Neural cell (in vitro differentiated cells): Measurements from ENCODE around the gene FBXO21. TPM values are rescaled to one million over a fixed set of nuclear protein-coding genes. Genes with fewer than 3 reads are reported as not detected.

ENCODE experiments used
- H2AFZ ChIP-seq: fragments of 200-600, 300-800 bp; sonication (generic), shearing (Covaris generic); 2 replicates; pipeline ENCODE4 v1.6.0; 2014; ENCODE audit warnings: low read depth, mild to moderate bottlenecking, antibody characterized with exemption, low read length, moderate library complexity
- H3F3A ChIP-seq: fragments of 200-600 bp; shearing (Covaris generic); 2 replicates; pipeline ENCODE4 v1.6.1; 2016; ENCODE audit warnings: mild to moderate bottlenecking, moderate library complexity, mixed read lengths, antibody characterized with exemption, low read length; ENCODE audit not compliant: insufficient read depth, poor library complexity, severe bottlenecking
- H3K27ac ChIP-seq: fragments of 200-600, 300-800 bp; sonication (generic), shearing (Covaris generic); 2 replicates; pipeline ENCODE4 v1.5.1; 2014; ENCODE audit warnings: mild to moderate bottlenecking, low read length, moderate library complexity
- H3K27me3 ChIP-seq: fragments of 300-800, 200-600 bp; sonication (generic), shearing (Covaris generic); 2 replicates; pipeline ENCODE4 v1.6.0; 2014; ENCODE audit warnings: mild to moderate bottlenecking, low read depth, low read length, moderate library complexity; ENCODE audit not compliant: insufficient read depth
- H3K36me3 ChIP-seq: fragments of 300-800, 200-600 bp; sonication (generic), shearing (Covaris generic); 2 replicates; pipeline ENCODE4 v1.5.1; 2014; ENCODE audit warnings: mild to moderate bottlenecking, antibody characterized with exemption, low read length, moderate library complexity; ENCODE audit not compliant: insufficient read depth
- H3K4me2 ChIP-seq: fragments of 300-800, 200-600 bp; sonication (generic), shearing (Covaris generic); 2 replicates; pipeline ENCODE4 v1.6.0; 2014; ENCODE audit warnings: mild to moderate bottlenecking, low read length
- H3K4me3 ChIP-seq: fragments of 300-800, 200-600 bp; sonication (generic), shearing (Covaris generic); 2 replicates; pipeline ENCODE4 v1.5.1; 2014; ENCODE audit warnings: mild to moderate bottlenecking, low read length, moderate library complexity
- H3K79me2 ChIP-seq: fragments of 200-600 bp; shearing (Covaris generic); replicated peaks from 2 replicates; pipeline ENCODE4 v1.6.0; 2014; ENCODE audit warnings: mild to moderate bottlenecking, low read length, moderate library complexity; ENCODE audit not compliant: insufficient read depth
- H3K9ac ChIP-seq: fragments of 300-800, 200-600 bp; sonication (generic), shearing (Covaris generic); 2 replicates; pipeline ENCODE4 v1.6.1; 2016; ENCODE audit warnings: mild to moderate bottlenecking, low read length, mixed read lengths
- H3K9me2 ChIP-seq: fragments of 200-600 bp; shearing (Covaris generic); 2 replicates; pipeline ENCODE4 v1.6.1; 2016; ENCODE audit warnings: mild to moderate bottlenecking, low read length, mixed read lengths; ENCODE audit not compliant: insufficient read depth
- H3K9me3 ChIP-seq: fragments of 200-600, 300-800 bp; sonication (generic), shearing (Covaris generic); 2 replicates; pipeline ENCODE4 v1.6.1; 2016; ENCODE audit warnings: mild to moderate bottlenecking, mixed run types, low read length, moderate library complexity, mixed read lengths
- H4K20me1 ChIP-seq: fragments of 200-600 bp; shearing (Covaris generic); 2 replicates; pipeline ENCODE4 v1.6.1; 2016; ENCODE audit warnings: mild to moderate bottlenecking, mixed run types; ENCODE audit not compliant: insufficient read depth
- EP300 ChIP-seq: fragments of 450-650 bp; conservative IDR thresholded peaks from 2 replicates; pipeline ENCODE4 v1.6.1; 2014; ENCODE audit warnings: antibody characterized with exemption, mild to moderate bottlenecking, moderate library complexity; ENCODE audit not compliant: poor library complexity, severe bottlenecking
- EZH2 ChIP-seq: fragments of 200-600, 300-800 bp; shearing (Covaris generic), sonication (generic); IDR thresholded peaks from 2 replicates; pipeline ENCODE4 v1.6.1; 2014; ENCODE audit warnings: antibody characterized with exemption, low read length, borderline replicate concordance, mild to moderate bottlenecking; ENCODE audit not compliant: insufficient read depth, poor library complexity, severe bottlenecking
- MXI1 ChIP-seq: fragments of 450-650 bp; conservative IDR thresholded peaks from 2 replicates; pipeline ENCODE4 v1.6.1; 2014; ENCODE audit warnings: antibody characterized with exemption, mild to moderate bottlenecking; ENCODE audit not compliant: poor library complexity, severe bottlenecking
- POLR2AphosphoS5 ChIP-seq: IDR thresholded peaks from 2 replicates; pipeline ENCODE4 v1.6.1; 2012
- RAD21 ChIP-seq: fragments of 450-650 bp; conservative IDR thresholded peaks from 2 replicates; pipeline ENCODE4 v1.6.1; 2014; ENCODE audit warnings: antibody characterized with exemption, mild to moderate bottlenecking, moderate library complexity
- SMC3 ChIP-seq: fragments of 450-650 bp; conservative IDR thresholded peaks from 2 replicates; pipeline ENCODE4 v1.6.1; 2014; ENCODE audit warnings: antibody characterized with exemption, mild to moderate bottlenecking, moderate library complexity; ENCODE audit not compliant: poor library complexity
- TAF1 ChIP-seq: IDR thresholded peaks from 2 replicates; pipeline ENCODE4 v1.6.1; 2012; ENCODE audit warnings: low read depth
- polyA plus RNA-seq: library from polyadenylated mRNA; depleted of rRNA; stranded (reverse); fragments of >200 nt; gene quantifications from 2 replicates; pipeline ENCODE4 v1.2.3, GENCODE V29; 2014
- TF ChIP-seq, protein P1 (sequence below): IDR thresholded peaks from 2 replicates; pipeline ENCODE4 v1.6.1; 2012; ENCODE audit warnings: borderline replicate concordance
- TF ChIP-seq, protein P2 (sequence below): fragments of 450-650 bp; IDR thresholded peaks from 2 replicates; pipeline ENCODE4 v1.5.1; 2014; ENCODE audit warnings: antibody characterized with exemption, mild to moderate bottlenecking, moderate library complexity; ENCODE audit not compliant: poor library complexity, severe bottlenecking

The FBXO21 gene
- polyA plus RNA-seq, 1 donor from 2014 or later = 127 TPM

DNA sequence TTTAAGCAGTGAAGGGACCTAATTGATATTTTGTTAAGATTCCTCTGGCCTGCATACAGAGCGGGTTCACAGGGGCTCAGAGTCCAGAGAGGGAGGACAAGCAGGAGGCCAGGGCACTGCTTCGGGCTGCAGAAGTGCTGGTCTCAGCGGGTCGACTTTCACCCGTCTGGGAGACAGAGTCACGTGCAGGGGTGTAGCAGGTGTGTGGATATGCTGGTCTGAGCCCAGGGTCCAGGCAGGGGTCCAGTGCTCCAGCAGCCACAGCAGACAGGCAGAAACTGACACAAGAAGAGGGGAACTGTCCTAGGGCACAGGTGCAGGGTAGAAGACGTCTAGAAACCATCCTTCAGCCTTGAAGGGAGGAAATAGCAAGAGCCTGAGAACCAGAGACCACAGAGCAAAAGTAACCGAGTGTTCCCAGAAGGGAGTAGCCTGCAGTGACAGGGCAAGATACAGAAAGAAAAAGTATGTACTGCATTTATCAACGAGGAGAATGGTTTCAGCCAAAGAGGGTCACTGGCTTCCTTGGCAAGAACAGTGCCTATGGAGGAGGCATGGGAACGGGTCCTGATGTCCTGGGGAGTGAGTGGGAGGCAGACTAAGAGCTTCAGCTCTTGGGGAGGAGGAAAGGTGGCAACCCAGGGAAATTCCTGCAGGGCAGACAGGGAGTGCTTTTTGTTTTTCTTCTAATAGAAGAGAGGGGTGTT lies 28.7 kb downstream of the FBXO21 start:
- H3K4me3 ChIP-seq = no peak overlapping the region
- no peak overlapping the region for H3K27ac ChIP-seq
- H3K27me3 ChIP-seq = no peaks in the 10 kb centered on the region
- no peaks in the 10 kb centered on the region for H3K79me2 ChIP-seq
- no peaks in the 10 kb centered on the region for H3K9me2 ChIP-seq
- no peaks in the 10 kb centered on the region for H4K20me1 ChIP-seq
- no peaks in the 10 kb centered on the region for H3F3A ChIP-seq
- no peak overlapping the region for H3K9ac ChIP-seq
- no peak overlapping the region for H2AFZ ChIP-seq
- no peak overlapping the region for H3K4me2 ChIP-seq
- H3K36me3 ChIP-seq = peaks cover 20% of the 10 kb centered on the region
- TF ChIP-seq MXI1 = no peak
- TF ChIP-seq, protein P1, sequence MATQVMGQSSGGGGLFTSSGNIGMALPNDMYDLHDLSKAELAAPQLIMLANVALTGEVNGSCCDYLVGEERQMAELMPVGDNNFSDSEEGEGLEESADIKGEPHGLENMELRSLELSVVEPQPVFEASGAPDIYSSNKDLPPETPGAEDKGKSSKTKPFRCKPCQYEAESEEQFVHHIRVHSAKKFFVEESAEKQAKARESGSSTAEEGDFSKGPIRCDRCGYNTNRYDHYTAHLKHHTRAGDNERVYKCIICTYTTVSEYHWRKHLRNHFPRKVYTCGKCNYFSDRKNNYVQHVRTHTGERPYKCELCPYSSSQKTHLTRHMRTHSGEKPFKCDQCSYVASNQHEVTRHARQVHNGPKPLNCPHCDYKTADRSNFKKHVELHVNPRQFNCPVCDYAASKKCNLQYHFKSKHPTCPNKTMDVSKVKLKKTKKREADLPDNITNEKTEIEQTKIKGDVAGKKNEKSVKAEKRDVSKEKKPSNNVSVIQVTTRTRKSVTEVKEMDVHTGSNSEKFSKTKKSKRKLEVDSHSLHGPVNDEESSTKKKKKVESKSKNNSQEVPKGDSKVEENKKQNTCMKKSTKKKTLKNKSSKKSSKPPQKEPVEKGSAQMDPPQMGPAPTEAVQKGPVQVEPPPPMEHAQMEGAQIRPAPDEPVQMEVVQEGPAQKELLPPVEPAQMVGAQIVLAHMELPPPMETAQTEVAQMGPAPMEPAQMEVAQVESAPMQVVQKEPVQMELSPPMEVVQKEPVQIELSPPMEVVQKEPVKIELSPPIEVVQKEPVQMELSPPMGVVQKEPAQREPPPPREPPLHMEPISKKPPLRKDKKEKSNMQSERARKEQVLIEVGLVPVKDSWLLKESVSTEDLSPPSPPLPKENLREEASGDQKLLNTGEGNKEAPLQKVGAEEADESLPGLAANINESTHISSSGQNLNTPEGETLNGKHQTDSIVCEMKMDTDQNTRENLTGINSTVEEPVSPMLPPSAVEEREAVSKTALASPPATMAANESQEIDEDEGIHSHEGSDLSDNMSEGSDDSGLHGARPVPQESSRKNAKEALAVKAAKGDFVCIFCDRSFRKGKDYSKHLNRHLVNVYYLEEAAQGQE = no peak
- no peak for TF ChIP-seq RAD21
- no peak for TF ChIP-seq POLR2AphosphoS5
- TF ChIP-seq EP300 = no peak
- TF ChIP-seq TAF1 = no peak
- no peak for TF ChIP-seq SMC3
- no peak for TF ChIP-seq EZH2
- TF ChIP-seq, protein P2, sequence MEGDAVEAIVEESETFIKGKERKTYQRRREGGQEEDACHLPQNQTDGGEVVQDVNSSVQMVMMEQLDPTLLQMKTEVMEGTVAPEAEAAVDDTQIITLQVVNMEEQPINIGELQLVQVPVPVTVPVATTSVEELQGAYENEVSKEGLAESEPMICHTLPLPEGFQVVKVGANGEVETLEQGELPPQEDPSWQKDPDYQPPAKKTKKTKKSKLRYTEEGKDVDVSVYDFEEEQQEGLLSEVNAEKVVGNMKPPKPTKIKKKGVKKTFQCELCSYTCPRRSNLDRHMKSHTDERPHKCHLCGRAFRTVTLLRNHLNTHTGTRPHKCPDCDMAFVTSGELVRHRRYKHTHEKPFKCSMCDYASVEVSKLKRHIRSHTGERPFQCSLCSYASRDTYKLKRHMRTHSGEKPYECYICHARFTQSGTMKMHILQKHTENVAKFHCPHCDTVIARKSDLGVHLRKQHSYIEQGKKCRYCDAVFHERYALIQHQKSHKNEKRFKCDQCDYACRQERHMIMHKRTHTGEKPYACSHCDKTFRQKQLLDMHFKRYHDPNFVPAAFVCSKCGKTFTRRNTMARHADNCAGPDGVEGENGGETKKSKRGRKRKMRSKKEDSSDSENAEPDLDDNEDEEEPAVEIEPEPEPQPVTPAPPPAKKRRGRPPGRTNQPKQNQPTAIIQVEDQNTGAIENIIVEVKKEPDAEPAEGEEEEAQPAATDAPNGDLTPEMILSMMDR = no peak
- no peaks in the 10 kb centered on the region for H3K9me3 ChIP-seq

DNA sequence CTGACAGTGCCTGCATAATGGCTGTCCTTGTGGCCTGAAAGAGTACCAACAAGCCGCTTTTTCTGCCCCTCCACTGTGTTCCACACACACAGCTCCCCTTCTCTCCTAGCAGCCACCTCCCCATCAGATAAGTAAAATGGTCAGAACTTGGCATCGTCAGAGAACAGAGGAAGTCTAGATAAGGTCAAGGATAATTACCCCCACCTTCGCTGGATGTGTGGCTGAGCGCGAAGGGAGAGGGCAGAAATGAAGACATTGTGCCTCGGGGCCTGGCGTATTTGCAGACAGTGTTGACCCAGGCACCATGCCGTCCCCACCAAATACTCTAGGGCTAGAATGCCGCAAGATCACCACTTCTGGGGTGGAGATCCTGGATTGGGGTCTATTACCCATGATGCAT lies 30.6 kb downstream of the FBXO21 start:
- H3K27me3 ChIP-seq = no peaks in the 10 kb centered on the region
- no peak overlapping the region for H3K4me3 ChIP-seq
- H3K9ac ChIP-seq = no peak overlapping the region
- no peaks in the 10 kb centered on the region for H3K9me3 ChIP-seq
- no peaks in the 10 kb centered on the region for H4K20me1 ChIP-seq
- peaks cover 23% of the 10 kb centered on the region for H3K36me3 ChIP-seq
- no peak for TF ChIP-seq SMC3
- TF ChIP-seq RAD21 = no peak
- TF ChIP-seq EP300 = no peak
- TF ChIP-seq EZH2 = no peak
- no peak for TF ChIP-seq MXI1
- TF ChIP-seq, protein P2 = no peak
- TF ChIP-seq, protein P1 = no peak
- no peak for TF ChIP-seq TAF1
- no peak for TF ChIP-seq POLR2AphosphoS5
- no peaks in the 10 kb centered on the region for H3F3A ChIP-seq
- H3K79me2 ChIP-seq = no peaks in the 10 kb centered on the region
- H3K4me2 ChIP-seq = no peak overlapping the region
- no peak overlapping the region for H2AFZ ChIP-seq
- H3K9me2 ChIP-seq = no peaks in the 10 kb centered on the region
- H3K27ac ChIP-seq = no peak overlapping the region
